Gastroesophageal sphincter (tissue), 3 donors: Measurements from ENCODE around the gene PRKAG2.

Experiments used
- CTCF ChIP-seq, 4 experiments: fragments of 200-600 bp in 2 of 4; fragments of 450-650 bp in 2 of 4; sonication (generic) in 1 of 4; IDR thresholded peaks; one replicate each; pipeline ENCODE4 v1.5.1; 2017 to 2019; ENCODE audit warnings: antibody characterized with exemption in 4 of 4, mild to moderate bottlenecking in 2 of 4, moderate library complexity in 2 of 4
- EP300 ChIP-seq: sonication (generic); formaldehyde crosslinking; IDR thresholded peaks from one replicate; pipeline ENCODE4 v1.6.1; 2017; ENCODE audit warnings: antibody characterized with exemption, mild to moderate bottlenecking
- POLR2A ChIP-seq, 2 donors: fragments of 450-650 bp; IDR thresholded peaks; one replicate each; pipeline ENCODE4 v1.6.1; 2017; ENCODE audit warnings: antibody characterized with exemption in 2 of 2, mild to moderate bottlenecking in 2 of 2, moderate library complexity in 1 of 2
- POLR2AphosphoS5 ChIP-seq: sonication (generic); formaldehyde crosslinking; IDR thresholded peaks from one replicate; pipeline ENCODE4 v1.6.1; 2017; ENCODE audit warnings: antibody characterized with exemption

- TF ChIP-seq CTCF (IDR thresholded peaks at IDR 0.05) = no peak
- no peak for TF ChIP-seq EP300
- no peak for TF ChIP-seq POLR2A (IDR thresholded peaks at IDR 0.05)
- peak; percentile 57 for TF ChIP-seq POLR2AphosphoS5
Measured at GRCh38 chr7:151694828-151695580, 181.9 kb downstream of the PRKAG2 start.
